ENCODE measurements around the gene ANTXRL.
"Not testable (repeated sequence)": the region's sequence is repeated elsewhere in the genome, so short reads cannot be mapped to it uniquely, and the experiment has no call there.

ANTXRL gene

GRCh38 chr10:46377651-46378050 is 90.9 kb downstream of the ANTXRL start:
- not testable (repeated sequence) for H3K36me3 Mint-ChIP-seq (ENCODE audit: low read depth); DNase-seq; H3K4me3 Mint-ChIP-seq; H3K27me3 Mint-ChIP-seq (ENCODE audit: low read depth, poor library complexity); H3K27ac Mint-ChIP-seq; H3K9me3 Mint-ChIP-seq; H3K4me1 Mint-ChIP-seq

DNA sequence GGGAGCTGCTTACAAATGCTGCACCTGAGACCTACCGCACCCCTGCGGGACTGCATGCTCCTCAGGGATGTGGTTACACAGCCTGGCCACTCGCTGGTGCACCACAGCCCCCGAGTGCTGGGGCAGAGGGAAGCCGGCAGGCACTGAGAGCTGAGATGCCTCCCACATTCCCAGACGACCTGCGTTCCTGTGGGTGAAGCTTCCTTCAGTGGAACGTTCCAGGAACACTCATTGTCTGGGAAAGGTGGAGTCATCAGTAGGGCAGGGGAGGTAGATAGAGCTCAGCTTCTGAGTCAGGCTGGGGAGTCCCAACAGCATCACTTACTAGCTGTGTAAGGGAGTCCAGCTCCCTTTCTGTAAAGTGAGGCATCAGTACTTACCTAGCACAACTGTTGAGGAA is 91.3 kb downstream of the ANTXRL start:
- not testable (repeated sequence) for H3K36me3 Mint-ChIP-seq (ENCODE audit: low read depth); H3K27me3 Mint-ChIP-seq (ENCODE audit: low read depth, poor library complexity); H3K4me1 Mint-ChIP-seq; H3K27ac Mint-ChIP-seq; DNase-seq; H3K4me3 Mint-ChIP-seq; H3K9me3 Mint-ChIP-seq

DNA sequence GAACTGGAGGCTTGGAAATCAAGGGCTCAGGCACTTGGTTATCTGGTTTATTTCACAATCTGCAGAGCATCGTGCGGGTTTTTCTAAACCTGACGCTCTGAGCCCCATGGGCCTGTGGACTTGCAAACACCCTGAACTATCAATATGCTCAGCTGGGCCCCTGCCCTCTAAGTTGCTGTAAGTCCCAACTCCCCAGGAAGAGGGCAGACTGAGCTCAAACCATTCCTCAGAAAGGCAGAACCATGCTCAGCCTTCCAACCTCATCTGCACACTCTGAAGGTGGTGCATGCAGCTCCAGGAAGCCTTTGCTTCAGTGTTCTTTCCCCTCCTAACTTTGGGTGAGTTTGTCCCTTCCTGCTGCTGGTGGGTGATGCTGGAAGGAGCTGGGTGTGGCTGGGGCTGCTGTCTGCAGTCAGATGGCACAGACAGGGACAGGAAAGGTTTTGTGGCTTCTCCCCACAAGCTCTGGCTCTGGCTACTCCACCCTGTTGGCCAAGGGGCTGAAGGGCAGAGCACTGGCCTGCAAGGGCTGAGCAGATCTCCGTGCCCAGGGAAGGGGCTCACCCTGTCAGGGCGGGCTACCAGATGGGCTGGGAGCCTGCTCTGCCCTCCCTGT is 92.5 kb downstream of the ANTXRL start:
- H3K4me1 Mint-ChIP-seq; H3K4me3 Mint-ChIP-seq; H3K9me3 Mint-ChIP-seq; H3K36me3 Mint-ChIP-seq (ENCODE audit: low read depth); H3K27me3 Mint-ChIP-seq (ENCODE audit: low read depth, poor library complexity); H3K27ac Mint-ChIP-seq; DNase-seq: not testable (repeated sequence)

Data from nephron progenitor cell (in vitro differentiated cells).